Breast epithelium (tissue), 3 donors: ENCODE measurements around the gene PHAX.

ENCODE experiments used
- CTCF ChIP-seq, 3 donors: fragments of 450-650 bp; IDR thresholded peaks; one replicate each; pipeline ENCODE4 v1.5.1; 2016 to 2017; ENCODE audit warnings: antibody characterized with exemption in 3 of 3, mild to moderate bottlenecking in 3 of 3, moderate library complexity in 3 of 3
- POLR2AphosphoS5 ChIP-seq, 3 donors: sonication (generic); formaldehyde crosslinking; IDR thresholded peaks; one replicate each; pipeline ENCODE4 v1.6.1; 2017; ENCODE audit warnings: antibody characterized with exemption in 3 of 3

GRCh38 chr5:126552614-126553013 lies 48.1 kb upstream of the PHAX start:
- TF ChIP-seq CTCF (IDR thresholded peaks at IDR 0.05) (no peak), POLR2AphosphoS5 (IDR thresholded peaks at IDR 0.05) (no peak)
